Measurements from ENCODE around the gene PRR23C. TPM values are rescaled to one million over a fixed set of nuclear protein-coding genes. Genes with fewer than 3 reads are reported as not detected.

PRR23C gene
- total RNA-seq, 4 donors from 2014 or later = not detected

DNA sequence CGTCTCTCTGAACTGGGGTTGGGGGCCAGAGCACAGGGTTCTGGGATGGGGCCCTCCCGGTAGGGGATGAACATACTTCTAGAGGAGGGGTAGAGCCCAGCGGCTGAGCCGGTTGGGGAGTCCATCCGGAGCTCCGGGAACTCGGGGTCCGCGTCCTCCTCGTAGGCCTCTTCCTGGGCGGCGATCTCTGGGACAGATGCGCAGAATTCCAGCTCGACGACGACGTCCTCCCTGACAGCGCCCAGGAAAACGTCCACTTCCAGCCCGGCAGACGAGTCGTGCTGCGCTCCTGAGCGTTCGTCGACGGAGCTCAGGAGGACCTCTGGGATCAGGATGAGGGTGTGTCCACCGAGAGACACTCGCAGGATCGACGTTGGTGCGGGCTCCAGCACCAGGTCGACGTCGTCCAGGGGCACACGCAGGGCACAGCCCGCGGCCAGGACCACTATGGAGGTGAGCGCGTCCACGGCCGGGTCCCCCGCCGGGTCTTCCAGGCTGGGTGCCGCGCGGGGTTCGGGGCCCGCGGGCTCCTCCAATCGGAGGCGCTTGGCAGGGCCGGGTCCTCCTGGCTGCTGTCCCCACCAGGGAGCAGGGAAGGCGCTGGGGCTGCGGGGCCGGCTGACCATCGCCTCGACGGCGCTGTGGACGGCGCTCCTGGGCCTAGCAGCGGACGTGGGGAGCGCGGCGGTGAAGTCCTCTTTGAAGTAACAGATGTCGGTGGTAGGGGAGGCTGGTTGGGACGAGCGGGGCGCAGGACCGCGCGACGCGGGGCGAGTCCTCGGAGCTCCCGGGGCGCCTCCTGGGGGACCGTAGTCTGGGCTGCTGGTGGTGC is 24.4 kb downstream of the PRR23C start:
- WGBS, 2 donors = 63 to 73% methylated on average over 6 to 50 of the region's 81 CpGs

DNA sequence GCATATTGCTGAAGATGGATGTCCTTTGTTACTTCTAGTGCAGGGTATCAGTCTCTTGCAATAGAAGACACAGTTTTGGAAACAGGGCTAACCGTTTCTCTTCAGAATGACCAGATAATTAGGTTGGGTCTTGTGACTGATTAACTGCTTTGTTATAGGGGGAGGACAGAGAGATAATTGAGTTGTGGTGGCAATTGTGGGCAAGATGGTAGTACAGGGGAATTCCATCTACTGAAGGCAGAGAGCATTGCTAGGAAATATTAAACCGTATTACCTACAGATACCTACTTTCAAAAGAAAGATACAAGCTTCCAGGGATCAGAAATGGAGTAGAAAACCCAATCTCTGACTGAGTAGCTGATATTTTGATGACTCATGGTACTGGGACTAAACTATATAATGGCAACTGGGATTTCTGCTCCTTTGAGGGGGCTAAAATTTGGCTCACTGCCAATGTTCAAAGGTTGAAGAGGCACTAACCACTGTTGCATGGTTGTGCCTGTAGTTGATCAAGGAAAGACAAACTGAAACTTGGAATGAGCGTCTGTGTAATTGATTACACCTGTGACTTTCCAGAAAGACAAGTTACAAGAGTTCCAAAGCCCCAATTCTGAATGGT is 28.2 kb downstream of the PRR23C start:
- no peak for DNase-seq
- no peak overlapping the region for H3K4me3 ChIP-seq (replicated peaks in 1 of 3)
- no peaks in the 10 kb centered on the region for H3K36me3 ChIP-seq
- no peaks in the 10 kb centered on the region for H3K4me1 ChIP-seq
- no peaks in the 10 kb centered on the region for H3K9me3 ChIP-seq
- H3K27me3 ChIP-seq = no peaks in the 10 kb centered on the region
- H3K27ac ChIP-seq = no peak overlapping the region
- intact Hi-C loops (cut with DNase I) = no loop called here
- no peak for TF ChIP-seq POLR2A (IDR thresholded peaks at IDR 0.05)
- TF ChIP-seq, protein P1, sequence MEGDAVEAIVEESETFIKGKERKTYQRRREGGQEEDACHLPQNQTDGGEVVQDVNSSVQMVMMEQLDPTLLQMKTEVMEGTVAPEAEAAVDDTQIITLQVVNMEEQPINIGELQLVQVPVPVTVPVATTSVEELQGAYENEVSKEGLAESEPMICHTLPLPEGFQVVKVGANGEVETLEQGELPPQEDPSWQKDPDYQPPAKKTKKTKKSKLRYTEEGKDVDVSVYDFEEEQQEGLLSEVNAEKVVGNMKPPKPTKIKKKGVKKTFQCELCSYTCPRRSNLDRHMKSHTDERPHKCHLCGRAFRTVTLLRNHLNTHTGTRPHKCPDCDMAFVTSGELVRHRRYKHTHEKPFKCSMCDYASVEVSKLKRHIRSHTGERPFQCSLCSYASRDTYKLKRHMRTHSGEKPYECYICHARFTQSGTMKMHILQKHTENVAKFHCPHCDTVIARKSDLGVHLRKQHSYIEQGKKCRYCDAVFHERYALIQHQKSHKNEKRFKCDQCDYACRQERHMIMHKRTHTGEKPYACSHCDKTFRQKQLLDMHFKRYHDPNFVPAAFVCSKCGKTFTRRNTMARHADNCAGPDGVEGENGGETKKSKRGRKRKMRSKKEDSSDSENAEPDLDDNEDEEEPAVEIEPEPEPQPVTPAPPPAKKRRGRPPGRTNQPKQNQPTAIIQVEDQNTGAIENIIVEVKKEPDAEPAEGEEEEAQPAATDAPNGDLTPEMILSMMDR (IDR thresholded peaks at IDR 0.05) = no peak
- 65 to 69% methylated on average over 3 of the region's 3 CpGs for WGBS, 2 donors

More for the DNA sequence above, 24.4 kb downstream of the PRR23C start:
- Histone ChIP-seq H3K36me3 (no peaks in the 10 kb centered on the region), H3K4me3 (replicated peaks in 1 of 3) (no peak overlapping the region), H3K4me1 (no peaks in the 10 kb centered on the region), H3K9me3 (no peaks in the 10 kb centered on the region), H3K27ac (no peak overlapping the region), H3K27me3 (no peaks in the 10 kb centered on the region)
- intact Hi-C loops (cut with DNase I) = no loop called here
- TF ChIP-seq, protein P1 (IDR thresholded peaks at IDR 0.05) = no peak
- no peak for DNase-seq

DNA sequence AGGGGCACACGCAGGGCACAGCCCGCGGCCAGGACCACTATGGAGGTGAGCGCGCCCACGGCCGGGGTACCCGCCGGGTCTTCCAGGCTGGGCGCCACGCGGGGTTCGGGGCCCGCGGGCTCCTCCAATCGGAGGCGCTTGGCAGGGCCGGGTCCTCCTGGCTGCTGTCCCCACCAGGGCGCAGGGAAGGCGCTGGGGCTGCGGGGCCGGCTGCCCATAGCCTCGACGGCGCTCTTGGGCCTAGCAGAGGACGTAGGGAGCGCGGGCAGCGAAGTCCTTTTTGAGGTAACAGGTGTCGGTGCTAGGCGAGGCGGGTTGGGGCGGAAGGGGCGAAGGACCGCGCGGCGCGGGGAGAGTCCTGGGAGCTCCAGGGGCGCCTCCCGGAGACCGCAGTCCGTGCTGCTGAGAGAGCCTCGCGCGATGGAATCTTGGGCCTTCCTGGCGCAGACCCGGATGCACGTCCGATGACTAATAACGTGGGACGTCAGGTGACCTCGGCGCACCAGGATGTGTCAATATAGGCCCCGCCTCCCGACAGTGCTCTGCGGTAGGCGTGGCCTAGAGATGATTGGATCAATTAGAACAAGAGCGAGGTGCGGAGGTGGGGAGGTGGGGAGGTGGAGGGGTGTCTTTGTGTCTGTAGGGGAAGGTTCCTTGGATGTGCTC is 38.5 kb downstream of the PRR23C start, which contains the start of gene PRR23A:
PRR23A (minus strand) TSS at position 218 of the 666 bp plus-strand sequence; CDS start at position 218, 0 bp downstream.
- WGBS, 2 donors = 68 to 74% methylated on average over 33 to 54 of the region's 60 CpGs
- DNase-seq = no peak
- Histone ChIP-seq H3K36me3 (no peaks in the 10 kb centered on the region), H3K9me3 (no peaks in the 10 kb centered on the region), H3K4me3 (replicated peaks in 1 of 3) (no peak within 1 kb of the TSS), H3K4me1 (no peaks in the 10 kb centered on the region), H3K27ac (no peak within 1 kb of the TSS), H3K27me3 (no peaks in the 10 kb centered on the region)
- intact Hi-C loops (cut with DNase I) = no loop called here
- TF ChIP-seq, protein P1 (IDR thresholded peaks at IDR 0.05) = no peak
- TF ChIP-seq POLR2A (IDR thresholded peaks at IDR 0.05) = no peak

DNA sequence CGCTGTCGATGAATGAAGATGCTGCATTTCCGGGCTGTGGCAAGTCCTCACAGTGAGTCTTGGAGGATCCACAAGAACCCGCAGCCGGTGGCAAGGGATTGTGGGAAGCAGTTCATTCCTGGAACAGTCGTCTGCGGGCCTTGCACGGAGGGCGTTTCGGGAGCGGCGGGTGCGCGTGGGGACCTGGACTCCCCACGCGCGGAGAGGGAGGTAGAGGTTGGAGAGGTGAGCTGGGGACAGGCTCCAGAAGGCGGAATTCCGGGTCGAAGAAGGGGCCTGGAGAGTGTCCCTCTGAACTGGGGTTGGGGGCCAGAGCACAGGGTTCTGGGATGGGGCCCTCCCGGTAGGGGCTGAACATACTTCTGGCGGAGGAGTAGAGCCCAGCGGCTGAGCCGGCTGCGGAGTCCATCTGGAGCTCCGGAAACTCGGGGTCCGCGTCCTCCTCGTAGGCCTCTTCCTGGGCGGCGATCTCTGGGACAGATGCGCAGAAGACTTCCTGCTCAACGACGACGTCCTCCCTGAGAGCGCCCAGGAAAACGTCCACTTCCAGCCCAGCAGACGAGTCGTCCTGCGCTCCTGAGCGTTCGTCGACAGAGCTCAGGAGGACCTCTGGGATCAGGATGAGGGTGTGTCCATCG is 39.2 kb downstream of the PRR23C start:
- intact Hi-C loops (cut with DNase I) = no loop called here
- WGBS, 2 donors = 83 to 87% methylated on average over 25 to 40 of the region's 45 CpGs
- no peak overlapping the region for H3K4me3 ChIP-seq (replicated peaks in 1 of 3)
- no peaks in the 10 kb centered on the region for H3K36me3 ChIP-seq
- TF ChIP-seq, protein P1 (IDR thresholded peaks at IDR 0.05) = no peak
- no peak for TF ChIP-seq POLR2A (IDR thresholded peaks at IDR 0.05)
- H3K4me1 ChIP-seq = no peaks in the 10 kb centered on the region
- H3K9me3 ChIP-seq = no peaks in the 10 kb centered on the region
- no peak overlapping the region for H3K27ac ChIP-seq
- H3K27me3 ChIP-seq = no peaks in the 10 kb centered on the region
- DNase-seq = no peak

Measured in thyroid gland (tissue), 4 donors.